ENCODE measurements around the gene CCDC124. TPM values are rescaled to one million over a fixed set of nuclear protein-coding genes. Genes with fewer than 3 reads are reported as not detected.

The CCDC124 gene
- total RNA-seq, 1 experiment from 2014 or later: 165 TPM

DNA sequence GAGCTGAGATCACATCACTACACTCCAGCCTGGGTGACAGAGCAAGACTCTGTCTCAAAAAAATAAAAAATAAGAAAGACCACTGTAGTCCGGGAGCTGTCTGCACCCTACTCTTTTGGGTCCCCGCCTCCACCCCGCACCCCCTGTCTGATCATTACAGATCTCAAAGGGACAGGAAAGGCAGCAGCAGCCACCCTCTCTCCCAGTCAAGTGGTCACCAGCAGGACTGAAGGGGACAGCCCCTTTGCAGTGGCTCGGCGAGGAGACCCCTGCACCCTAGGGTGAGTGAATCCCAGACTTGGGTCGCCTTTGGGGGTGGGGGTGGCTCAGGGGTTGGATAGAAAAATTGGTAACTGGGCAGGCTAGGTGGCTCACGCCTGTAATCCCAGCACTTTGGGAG lies 21.6 kb downstream of the CCDC124 start:
- peaks cover 48% of the 10 kb centered on the region for H3K27me3 ChIP-seq (ENCODE audit: low read length)
- BruUV-seq (replicated peaks): no TSS peak
- POLR2A ChIA-PET (ENCODE audit: unreplicated experiment): interaction anchor here (0.6 kb wide), 1 partner anchor 96 kb away, joined by 5 read pairs; no protein-coding TSS in a partner anchor

GRCh38 chr19:17957149-17957849 lies 24.5 kb downstream of the CCDC124 start:
- no peaks in the 10 kb centered on the region for H4K20me1 ChIP-seq (ENCODE audit: low read length)
- H3K79me2 ChIP-seq (ENCODE audit: low read length): no peaks in the 10 kb centered on the region
- H3K4me1 ChIP-seq (ENCODE audit: insufficient read depth, low read length): no peaks in the 10 kb centered on the region
- H3K27me3 ChIP-seq (ENCODE audit: low read length): peaks cover 23% of the 10 kb centered on the region
- H3K4me3 ChIP-seq (ENCODE audit: low read length): no peak overlapping the region
- no peaks in the 10 kb centered on the region for H3F3A ChIP-seq (ENCODE audit: low read length, unreplicated experiment)
- H2AFZ ChIP-seq (ENCODE audit: low read length): no peak overlapping the region
- POLR2A ChIA-PET (ENCODE audit: unreplicated experiment): no interaction called here
- no peak overlapping the region for H3K4me2 ChIP-seq (ENCODE audit: low read length)
- no peaks in the 10 kb centered on the region for H3K9me3 ChIP-seq (ENCODE audit: low read length)
- H3K9me2 ChIP-seq (replicated peaks; ENCODE audit: low read length): no peaks in the 10 kb centered on the region
- BruUV-seq (replicated peaks): no TSS peak
- no peaks in the 10 kb centered on the region for H3K36me3 ChIP-seq (ENCODE audit: low read depth, low read length)
- H3K9ac ChIP-seq (ENCODE audit: low read length): no peak overlapping the region
- ATAC-seq (no peak), DNase-seq (no peak)
- H3K27ac ChIP-seq (ENCODE audit: low read length): no peak overlapping the region
- intact Hi-C loops (cut with micrococcal nuclease): no loop called here
- TF ChIP-seq, protein P1, sequence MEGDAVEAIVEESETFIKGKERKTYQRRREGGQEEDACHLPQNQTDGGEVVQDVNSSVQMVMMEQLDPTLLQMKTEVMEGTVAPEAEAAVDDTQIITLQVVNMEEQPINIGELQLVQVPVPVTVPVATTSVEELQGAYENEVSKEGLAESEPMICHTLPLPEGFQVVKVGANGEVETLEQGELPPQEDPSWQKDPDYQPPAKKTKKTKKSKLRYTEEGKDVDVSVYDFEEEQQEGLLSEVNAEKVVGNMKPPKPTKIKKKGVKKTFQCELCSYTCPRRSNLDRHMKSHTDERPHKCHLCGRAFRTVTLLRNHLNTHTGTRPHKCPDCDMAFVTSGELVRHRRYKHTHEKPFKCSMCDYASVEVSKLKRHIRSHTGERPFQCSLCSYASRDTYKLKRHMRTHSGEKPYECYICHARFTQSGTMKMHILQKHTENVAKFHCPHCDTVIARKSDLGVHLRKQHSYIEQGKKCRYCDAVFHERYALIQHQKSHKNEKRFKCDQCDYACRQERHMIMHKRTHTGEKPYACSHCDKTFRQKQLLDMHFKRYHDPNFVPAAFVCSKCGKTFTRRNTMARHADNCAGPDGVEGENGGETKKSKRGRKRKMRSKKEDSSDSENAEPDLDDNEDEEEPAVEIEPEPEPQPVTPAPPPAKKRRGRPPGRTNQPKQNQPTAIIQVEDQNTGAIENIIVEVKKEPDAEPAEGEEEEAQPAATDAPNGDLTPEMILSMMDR (conservative IDR thresholded peaks at IDR 0.05; ENCODE audit: low read depth, low read length): no peak
- TF ChIP-seq EZH2 (IDR thresholded peaks at IDR 0.05; ENCODE audit: low read length, unreplicated experiment) (no peak), EZH2phosphoT487 (IDR thresholded peaks at IDR 0.05; ENCODE audit: borderline replicate concordance, low read length) (no peak)
- CTCF ChIA-PET: interaction anchor here (0.5 kb wide), 1 partner anchor 9 kb away, joined by 13 read pairs; no protein-coding TSS in a partner anchor

More for the DNA sequence above, 21.6 kb downstream of the CCDC124 start:
- ATAC-seq (no peak), DNase-seq (no peak)
- Histone ChIP-seq H4K20me1 (ENCODE audit: low read length) (no peaks in the 10 kb centered on the region), H3K9me3 (ENCODE audit: low read length) (no peaks in the 10 kb centered on the region), H3K4me1 (ENCODE audit: insufficient read depth, low read length) (peaks cover 20% of the 10 kb centered on the region), H3K4me2 (ENCODE audit: low read length) (no peak overlapping the region), H3K9me2 (replicated peaks; ENCODE audit: low read length) (no peaks in the 10 kb centered on the region), H3K79me2 (ENCODE audit: low read length) (no peaks in the 10 kb centered on the region), H3K27ac (ENCODE audit: low read length) (no peak overlapping the region), H3F3A (ENCODE audit: low read length, unreplicated experiment) (no peaks in the 10 kb centered on the region), H2AFZ (ENCODE audit: low read length) (no peak overlapping the region), H3K36me3 (ENCODE audit: low read depth, low read length) (no peaks in the 10 kb centered on the region), H3K4me3 (ENCODE audit: low read length) (no peak overlapping the region), H3K9ac (ENCODE audit: low read length) (no peak overlapping the region)
- CTCF ChIA-PET: no interaction called here
- TF ChIP-seq EZH2 (IDR thresholded peaks at IDR 0.05; ENCODE audit: low read length, unreplicated experiment) (no peak), EZH2phosphoT487 (IDR thresholded peaks at IDR 0.05; ENCODE audit: borderline replicate concordance, low read length) (no peak)
- TF ChIP-seq, protein P1 (conservative IDR thresholded peaks at IDR 0.05; ENCODE audit: low read depth, low read length): no peak
- intact Hi-C loops (cut with micrococcal nuclease): no loop called here

DNA sequence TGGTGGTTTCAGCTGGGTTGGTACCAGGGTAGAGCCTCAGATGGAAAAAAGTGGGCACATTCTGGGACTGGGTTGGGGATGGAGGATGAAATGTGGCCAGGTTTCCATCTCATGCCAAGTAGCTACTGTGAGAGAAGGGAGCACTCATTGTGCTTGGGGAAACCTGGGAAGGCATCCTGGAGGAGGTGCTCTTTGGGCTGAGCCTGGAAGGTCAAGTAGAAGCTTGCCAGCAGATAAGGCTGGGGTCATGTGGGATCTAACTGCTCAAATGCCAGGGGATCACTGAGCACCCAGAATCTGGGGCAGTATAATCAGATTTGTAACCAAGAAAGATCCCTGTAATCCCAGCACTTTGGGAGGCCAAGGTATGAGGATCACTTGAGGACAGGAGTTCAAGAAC lies 25.1 kb downstream of the CCDC124 start:
- DNase-seq (no peak), ATAC-seq (no peak)
- TF ChIP-seq EZH2phosphoT487 (IDR thresholded peaks at IDR 0.05; ENCODE audit: borderline replicate concordance, low read length): no peak
- TF ChIP-seq EZH2 (IDR thresholded peaks at IDR 0.05; ENCODE audit: low read length, unreplicated experiment): no peak
- Histone ChIP-seq H3K4me3 (ENCODE audit: low read length) (no peak overlapping the region), H3K4me2 (ENCODE audit: low read length) (no peak overlapping the region), H2AFZ (ENCODE audit: low read length) (no peak overlapping the region), H4K20me1 (ENCODE audit: low read length) (no peaks in the 10 kb centered on the region), H3F3A (ENCODE audit: low read length, unreplicated experiment) (no peaks in the 10 kb centered on the region), H3K9ac (ENCODE audit: low read length) (no peak overlapping the region), H3K4me1 (ENCODE audit: insufficient read depth, low read length) (no peaks in the 10 kb centered on the region), H3K27ac (ENCODE audit: low read length) (no peak overlapping the region), H3K79me2 (ENCODE audit: low read length) (no peaks in the 10 kb centered on the region), H3K9me2 (replicated peaks; ENCODE audit: low read length) (no peaks in the 10 kb centered on the region), H3K27me3 (ENCODE audit: low read length) (peaks cover 17% of the 10 kb centered on the region), H3K9me3 (ENCODE audit: low read length) (no peaks in the 10 kb centered on the region), H3K36me3 (ENCODE audit: low read depth, low read length) (no peaks in the 10 kb centered on the region)
- intact Hi-C loops (cut with micrococcal nuclease): no loop called here
- POLR2A ChIA-PET (ENCODE audit: unreplicated experiment): no interaction called here
- CTCF ChIA-PET: interaction anchor here (0.5 to 0.6 kb wide), 2 partner anchors 10 to 40 kb away, joined by 3 to 13 read pairs; no protein-coding TSS in a partner anchor
- no TSS peak for BruUV-seq (replicated peaks)

Data from PC-3 (cell line).